Dermis blood vessel endothelial cell (primary cell): ENCODE data around the gene C2orf76. TPM values are rescaled to one million over a fixed set of nuclear protein-coding genes. Genes with fewer than 3 reads are reported as not detected.
"Not testable (repeated sequence)": the region's sequence is repeated elsewhere in the genome, so short reads cannot be mapped to it uniquely, and the experiment has no call there.

Experiments used
- DNase-seq: peaks from one replicate; pipeline ENCODE4 v3.0.0; 2010
- total RNA-seq: library from RNA; depleted of rRNA; stranded (reverse); fragments of >200 nt; gene quantifications from 2 replicates; pipeline ENCODE4 v1.2.3, GENCODE V29; 2014

Gene C2orf76
- total RNA-seq, 1 donor from 2014 or later, result 14.6 TPM

DNA sequence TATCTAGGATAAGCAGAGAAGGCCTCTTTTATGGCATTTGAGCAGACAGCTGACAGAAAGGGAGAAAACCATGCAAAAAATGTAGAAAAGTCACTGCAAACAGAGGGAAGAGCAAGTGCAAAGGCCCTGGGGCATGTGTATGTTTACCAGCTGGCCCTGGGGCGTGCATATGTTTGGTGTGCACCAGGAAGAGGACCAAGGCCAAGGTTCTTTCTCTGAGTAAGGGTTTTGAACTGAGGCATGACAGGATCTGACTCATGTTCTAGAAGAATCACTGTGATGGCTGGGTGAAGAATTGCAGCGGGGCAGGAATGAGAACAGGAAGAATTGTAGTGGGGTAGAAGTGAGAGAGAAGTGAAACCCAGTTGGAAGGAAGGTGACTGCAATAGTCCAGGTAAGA, 73.4 kb downstream of the C2orf76 start:
- peak; percentile 12 for DNase-seq

DNA sequence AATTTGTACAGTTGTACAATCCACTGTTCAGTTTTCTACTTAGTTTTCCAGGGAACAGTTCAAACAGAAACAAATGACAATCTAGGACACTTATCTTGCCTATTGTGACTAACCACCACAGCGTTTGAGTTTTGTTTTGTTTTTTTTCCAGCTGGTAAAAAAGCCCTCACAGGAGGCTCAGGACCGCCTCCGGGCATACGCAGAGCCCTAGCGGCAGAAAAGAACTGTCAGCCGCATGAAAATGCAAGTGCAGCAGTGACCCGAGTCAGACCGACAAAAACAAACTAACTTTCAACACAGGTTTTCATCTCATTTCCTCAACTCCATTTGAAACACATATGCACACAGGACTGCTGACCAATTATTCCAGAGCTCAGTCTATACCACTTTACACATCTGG, 74.4 kb downstream of the C2orf76 start:
- peak; percentile 36 for DNase-seq

- no peak for DNase-seq
Observed at GRCh38 chr2:119291588-119292167, 75.0 kb downstream of the C2orf76 start.

- peak; percentile 77 for DNase-seq
Observed at GRCh38 chr2:119290859-119291587, 75.6 kb downstream of the C2orf76 start.

DNA sequence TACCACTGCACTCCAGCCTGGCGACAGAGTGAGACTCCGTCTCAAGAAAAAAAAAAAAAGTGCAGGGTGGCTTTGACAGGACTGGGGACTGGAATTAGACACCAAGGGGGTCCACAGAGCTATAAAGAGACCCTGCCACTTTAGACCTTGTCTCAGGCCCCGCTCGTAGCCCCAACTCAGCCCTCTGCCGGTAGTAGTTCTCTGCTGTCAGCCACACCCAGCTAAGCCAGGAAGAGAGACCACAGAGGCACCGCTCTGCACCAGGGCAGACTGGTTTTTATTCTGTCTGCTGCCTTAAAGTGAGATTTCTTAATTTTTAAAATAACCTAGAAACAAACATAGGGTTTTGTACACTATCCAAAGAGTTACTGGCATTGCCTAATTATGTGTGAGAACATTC, 77.0 kb downstream of the C2orf76 start:
- DNase-seq, result no peak

- no peak for DNase-seq
Observed at GRCh38 chr2:119289093-119289492, 77.5 kb downstream of the C2orf76 start.

DNA sequence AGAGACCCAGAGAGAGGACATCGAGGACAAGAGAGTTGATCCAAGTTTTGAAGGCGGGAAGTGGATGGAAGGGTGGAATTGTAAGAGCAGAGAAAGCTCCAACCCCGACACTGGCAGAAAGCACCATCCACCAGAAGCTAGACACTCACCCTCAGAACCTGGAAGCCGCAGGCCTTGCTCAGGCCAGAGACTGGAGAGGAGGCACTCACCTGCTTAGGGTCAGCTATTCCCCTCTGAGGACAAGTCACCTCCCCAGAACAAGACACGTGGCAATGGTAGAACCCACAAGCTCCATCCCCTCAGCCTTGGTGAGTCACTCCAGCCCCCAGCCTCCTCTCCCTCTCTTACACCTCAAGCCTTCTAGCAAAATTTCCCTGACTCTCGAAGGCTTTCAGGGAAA, 78.1 kb downstream of the C2orf76 start:
- no peak for DNase-seq

DNA sequence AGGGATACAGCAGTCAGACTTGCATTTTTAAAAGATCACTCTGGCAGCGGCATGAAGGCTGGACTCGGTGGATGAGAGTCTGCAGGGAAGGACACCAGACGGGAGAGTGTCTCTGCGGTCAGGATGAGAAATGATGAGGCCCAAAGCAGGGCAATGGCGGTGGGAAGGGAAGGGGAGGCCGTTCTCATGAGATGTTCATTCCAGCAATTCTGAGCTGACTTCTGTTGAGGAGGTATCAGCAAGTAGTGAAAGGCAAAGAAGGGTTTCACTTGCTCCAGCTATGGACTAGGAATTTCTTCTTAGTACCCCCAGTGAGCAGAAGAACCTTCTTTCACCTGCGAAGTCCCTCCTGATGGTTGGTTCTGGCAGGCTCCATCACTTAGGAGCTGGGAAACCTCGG, 80.0 kb downstream of the C2orf76 start:
- no peak for DNase-seq

GRCh38 chr2:119283873-119284331, 82.7 kb downstream of the C2orf76 start:
- DNase-seq, result no peak

GRCh38 chr2:119282996-119283511, 83.6 kb downstream of the C2orf76 start:
- no peak for DNase-seq

- no peak for DNase-seq
Observed at GRCh38 chr2:119282146-119282995, 84.3 kb downstream of the C2orf76 start.

DNA sequence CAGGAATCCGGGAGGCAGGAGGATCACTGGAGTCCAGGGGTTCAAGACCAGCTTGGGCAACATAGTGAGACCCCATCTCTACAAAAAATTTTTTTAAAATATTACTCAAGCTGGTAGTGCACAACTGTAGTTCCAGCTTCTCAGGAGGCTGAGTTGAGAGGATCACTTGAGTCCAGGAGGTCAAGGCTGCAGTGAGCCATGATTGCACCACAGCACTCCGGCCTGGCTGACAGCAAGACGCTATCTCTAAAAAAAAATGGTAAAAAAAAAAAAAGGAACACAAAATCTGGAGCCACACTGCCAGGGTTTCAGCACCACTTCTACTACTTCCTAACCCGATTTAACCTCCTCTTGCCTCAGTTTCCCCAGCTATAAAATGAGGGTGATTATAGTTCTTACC, 86.0 kb downstream of the C2orf76 start:
- DNase-seq, result no peak

DNA sequence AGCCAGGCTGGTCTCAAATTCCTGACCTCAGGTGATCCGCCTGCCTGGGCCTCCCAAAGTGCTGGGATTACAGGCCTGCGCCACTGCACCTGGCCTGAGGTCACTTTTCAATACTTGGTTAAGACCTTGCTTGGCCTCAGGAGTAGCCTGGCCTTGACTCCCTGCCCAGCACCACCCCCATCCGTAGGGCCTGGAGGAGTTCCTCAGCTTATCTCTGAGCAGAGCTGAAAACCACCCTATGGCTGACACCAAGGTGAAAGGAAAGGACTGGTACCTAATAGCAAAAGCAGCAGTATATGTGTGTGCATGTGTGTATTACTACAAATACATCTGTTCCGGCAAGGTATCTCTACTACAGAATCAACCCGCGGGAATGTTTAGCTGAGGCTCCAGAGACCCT, 87.0 kb downstream of the C2orf76 start:
- no peak for DNase-seq

- no peak for DNase-seq
Observed at GRCh38 chr2:119278946-119279345, 87.7 kb downstream of the C2orf76 start.

GRCh38 chr2:119278385-119278784, 88.2 kb downstream of the C2orf76 start:
- not testable (repeated sequence) for DNase-seq

DNA sequence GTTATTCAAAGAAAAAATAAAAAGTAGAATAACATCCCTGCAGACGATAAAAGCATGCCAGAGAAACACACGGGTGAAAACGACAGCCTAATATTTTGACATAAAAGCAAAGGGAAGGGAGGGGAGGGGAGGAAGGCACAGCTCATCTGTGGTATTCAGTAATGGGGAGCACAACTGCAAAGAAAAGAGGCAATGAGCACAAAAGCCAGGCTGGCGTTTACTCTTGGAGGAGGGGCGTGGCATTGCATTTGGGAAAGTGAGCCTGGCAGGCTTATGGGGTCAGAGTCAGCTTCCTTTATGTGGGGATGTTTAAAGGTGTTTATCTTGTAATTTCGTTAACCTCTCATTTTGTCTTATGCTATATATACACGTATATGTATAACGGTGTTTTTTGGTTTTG, 89.8 kb downstream of the C2orf76 start:
- no peak for DNase-seq

DNA sequence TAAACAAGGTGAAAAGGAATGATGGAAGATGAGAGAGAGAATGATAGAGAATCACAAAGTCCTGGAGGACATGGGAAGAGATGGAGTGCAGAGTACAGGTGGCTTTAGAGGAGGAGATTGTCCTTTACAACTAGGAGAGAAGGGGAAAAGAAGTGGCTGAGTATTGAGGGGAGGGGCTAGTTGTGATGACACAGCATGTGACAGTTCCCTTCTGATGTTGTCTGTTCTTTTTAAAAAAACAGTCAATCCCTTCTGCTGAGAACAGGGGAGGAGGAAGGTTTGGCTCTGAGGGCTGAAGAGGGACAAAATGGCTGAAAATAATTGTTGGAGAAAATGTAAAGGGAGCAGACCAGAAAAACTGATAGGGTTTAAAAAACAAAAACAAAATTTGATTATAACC, 99.0 kb downstream of the C2orf76 start:
- DNase-seq, result no peak

GRCh38 chr2:119266091-119266589, 100.5 kb downstream of the C2orf76 start:
- no peak for DNase-seq

DNA sequence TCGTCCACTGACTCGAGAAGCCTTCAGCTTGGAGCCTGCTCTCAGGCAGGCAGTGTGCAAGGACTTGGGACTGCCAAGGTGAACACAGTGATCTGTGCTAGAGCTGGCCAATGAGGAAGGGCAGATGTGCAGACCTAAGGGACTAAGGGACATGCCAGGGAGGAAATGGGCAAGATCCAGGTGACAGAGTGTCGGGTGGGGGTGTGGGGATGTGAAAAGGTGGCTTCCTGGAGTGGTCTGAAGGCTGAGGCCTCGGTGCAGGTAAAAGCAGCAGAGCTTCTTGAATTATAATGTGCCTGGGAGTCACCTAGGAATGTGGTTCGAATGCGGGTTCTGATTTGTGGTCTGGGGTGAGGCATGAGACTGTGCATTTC, 101.0 kb downstream of the C2orf76 start:
- no peak for DNase-seq

GRCh38 chr2:119264781-119265692, 101.6 kb downstream of the C2orf76 start:
- DNase-seq, result peak; percentile 78

DNA sequence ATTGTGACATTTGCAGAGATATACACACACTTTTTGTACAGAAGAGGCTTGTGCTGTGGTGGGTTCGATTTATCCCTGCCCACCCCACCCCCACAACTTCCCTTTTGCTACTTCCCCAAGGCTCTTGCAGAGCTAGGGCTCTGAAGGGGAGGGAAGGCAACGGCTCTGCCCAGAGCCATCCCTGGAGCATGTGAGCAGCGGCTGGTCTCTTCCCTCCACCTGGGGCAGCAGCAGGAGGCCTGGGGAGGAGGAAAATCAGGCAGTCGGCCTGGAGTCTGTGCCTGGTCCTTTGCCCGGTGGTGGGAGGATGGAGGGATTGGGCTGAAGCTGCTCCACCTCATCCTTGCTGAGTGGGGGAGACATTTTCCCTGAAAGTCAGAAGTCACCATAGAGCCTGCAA, 103.0 kb downstream of the C2orf76 start:
- no peak for DNase-seq

DNA sequence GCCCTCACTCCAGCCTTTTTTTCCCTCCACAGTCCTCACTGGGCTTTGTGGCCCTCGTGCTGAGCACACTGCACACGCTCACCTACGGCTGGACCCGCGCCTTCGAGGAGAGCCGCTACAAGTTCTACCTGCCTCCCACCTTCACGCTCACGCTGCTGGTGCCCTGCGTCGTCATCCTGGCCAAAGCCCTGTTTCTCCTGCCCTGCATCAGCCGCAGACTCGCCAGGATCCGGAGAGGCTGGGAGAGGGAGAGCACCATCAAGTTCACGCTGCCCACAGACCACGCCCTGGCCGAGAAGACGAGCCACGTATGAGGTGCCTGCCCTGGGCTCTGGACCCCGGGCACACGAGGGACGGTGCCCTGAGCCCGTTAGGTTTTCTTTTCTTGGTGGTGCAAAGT, 103.6 kb downstream of the C2orf76 start:
- DNase-seq, result no peak
